Thyroid gland (tissue), 4 donors: ENCODE measurements around the gene NAV2.

Source experiments
- POLR2A ChIP-seq, 2 donors: fragments of 450-650 bp; IDR thresholded peaks; one replicate each; pipeline ENCODE4 v1.6.1; 2017; ENCODE audit warnings: antibody characterized with exemption in 2 of 2, mild to moderate bottlenecking in 2 of 2, moderate library complexity in 1 of 2
- TF ChIP-seq, protein P1 (sequence below), 6 experiments: fragments of 200-600 bp in 3 of 6; fragments of 450-650 bp in 3 of 6; sonication (generic) in 3 of 6; IDR thresholded peaks; one replicate each; pipeline ENCODE4 v1.5.1; 2016 to 2019; ENCODE audit warnings: antibody characterized with exemption in 6 of 6, mild to moderate bottlenecking in 2 of 6, inconsistent platforms in 1 of 6, moderate library complexity in 1 of 6

DNA sequence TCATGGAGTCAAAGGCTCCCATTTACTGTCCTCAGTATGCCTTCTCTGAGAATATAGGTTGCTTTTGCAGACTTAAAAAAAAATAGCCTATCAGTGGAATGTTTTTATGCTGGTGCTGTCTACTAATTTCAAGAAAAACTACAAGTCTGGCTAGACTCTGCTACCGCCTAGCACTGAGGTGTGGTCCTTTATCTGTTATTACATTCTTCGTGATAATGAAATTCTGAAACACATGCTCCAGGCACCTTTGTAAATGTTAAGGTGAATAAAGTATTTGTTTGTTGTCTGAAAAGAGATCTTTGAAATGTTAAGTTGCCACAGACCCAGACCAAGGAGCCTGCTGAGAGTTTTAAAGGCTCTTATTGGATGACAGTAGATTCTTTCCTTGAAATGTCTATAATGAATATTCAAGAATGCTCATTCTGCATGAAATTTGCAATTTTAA, 352.3 kb downstream of the NAV2 start:
- TF ChIP-seq, protein P1, sequence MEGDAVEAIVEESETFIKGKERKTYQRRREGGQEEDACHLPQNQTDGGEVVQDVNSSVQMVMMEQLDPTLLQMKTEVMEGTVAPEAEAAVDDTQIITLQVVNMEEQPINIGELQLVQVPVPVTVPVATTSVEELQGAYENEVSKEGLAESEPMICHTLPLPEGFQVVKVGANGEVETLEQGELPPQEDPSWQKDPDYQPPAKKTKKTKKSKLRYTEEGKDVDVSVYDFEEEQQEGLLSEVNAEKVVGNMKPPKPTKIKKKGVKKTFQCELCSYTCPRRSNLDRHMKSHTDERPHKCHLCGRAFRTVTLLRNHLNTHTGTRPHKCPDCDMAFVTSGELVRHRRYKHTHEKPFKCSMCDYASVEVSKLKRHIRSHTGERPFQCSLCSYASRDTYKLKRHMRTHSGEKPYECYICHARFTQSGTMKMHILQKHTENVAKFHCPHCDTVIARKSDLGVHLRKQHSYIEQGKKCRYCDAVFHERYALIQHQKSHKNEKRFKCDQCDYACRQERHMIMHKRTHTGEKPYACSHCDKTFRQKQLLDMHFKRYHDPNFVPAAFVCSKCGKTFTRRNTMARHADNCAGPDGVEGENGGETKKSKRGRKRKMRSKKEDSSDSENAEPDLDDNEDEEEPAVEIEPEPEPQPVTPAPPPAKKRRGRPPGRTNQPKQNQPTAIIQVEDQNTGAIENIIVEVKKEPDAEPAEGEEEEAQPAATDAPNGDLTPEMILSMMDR (IDR thresholded peaks at IDR 0.05): no peak
- no peak for TF ChIP-seq POLR2A (IDR thresholded peaks at IDR 0.05)
